ENCODE measurements around the gene PPP1R12A.

The PPP1R12A gene

DNA sequence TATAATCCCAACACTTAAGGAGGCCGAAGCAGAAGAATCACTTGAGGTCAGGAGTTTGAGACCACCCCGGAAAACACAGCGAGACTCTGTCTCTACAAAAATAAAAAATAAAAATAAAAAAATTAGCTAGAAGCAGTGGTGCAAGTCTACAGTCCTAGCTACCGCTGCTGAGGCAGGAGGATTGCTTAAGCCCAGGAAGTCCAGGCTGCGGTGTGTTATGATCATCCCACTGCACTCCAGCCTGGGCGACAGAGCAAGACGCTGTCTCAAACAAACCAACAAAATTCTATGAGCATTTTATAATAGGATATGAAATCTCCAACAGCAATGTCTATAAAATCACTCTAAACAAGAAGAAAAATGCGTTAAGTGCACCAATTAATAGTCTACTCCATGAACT lies 75.3 kb downstream of the PPP1R12A start:
- Mint-ChIP-seq H3K27ac (no peak overlapping the region), H3K36me3 (peaks cover 62% of the 10 kb centered on the region), H3K27me3 (no peaks in the 10 kb centered on the region), H3K9me3 (peaks cover 26% of the 10 kb centered on the region), H3K4me3 (no peak overlapping the region), H3K4me1 (peaks cover 5% of the 10 kb centered on the region)
- no peak for DNase-seq
- CTCF ChIA-PET, result no interaction called here

DNA sequence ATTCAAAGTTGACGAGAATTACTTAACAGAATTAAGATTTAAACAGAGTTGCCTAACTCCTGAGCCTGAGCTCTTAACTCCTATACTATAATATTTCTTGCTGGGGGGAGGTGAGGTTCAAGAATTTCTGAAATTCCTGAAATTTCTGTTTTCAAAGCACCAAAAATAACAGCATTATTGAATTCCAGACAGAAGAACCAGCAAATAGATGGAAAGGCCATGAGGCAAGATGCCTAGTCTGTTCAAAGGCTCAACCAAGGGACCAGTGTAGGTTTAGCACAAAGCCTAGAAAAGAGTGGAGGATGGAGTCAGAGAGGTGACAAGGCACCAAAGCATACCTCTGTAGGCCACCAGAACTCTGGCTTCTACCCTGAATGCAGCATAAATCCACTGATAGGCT lies 76.4 kb downstream of the PPP1R12A start:
- peaks cover 21% of the 10 kb centered on the region for H3K9me3 Mint-ChIP-seq
- H3K4me1 Mint-ChIP-seq, result no peaks in the 10 kb centered on the region
- CTCF ChIA-PET, result no interaction called here
- no peak overlapping the region for H3K4me3 Mint-ChIP-seq
- H3K27ac Mint-ChIP-seq, result no peak overlapping the region
- H3K27me3 Mint-ChIP-seq, result no peaks in the 10 kb centered on the region
- no peak for DNase-seq
- H3K36me3 Mint-ChIP-seq, result peaks cover 57% of the 10 kb centered on the region

GRCh38 chr12:79857675-79858074 lies 77.2 kb downstream of the PPP1R12A start:
- H3K36me3 Mint-ChIP-seq, result peaks cover 57% of the 10 kb centered on the region
- H3K27me3 Mint-ChIP-seq, result no peaks in the 10 kb centered on the region
- H3K4me3 Mint-ChIP-seq, result no peak overlapping the region
- no peak overlapping the region for H3K27ac Mint-ChIP-seq
- DNase-seq, result no peak
- no peaks in the 10 kb centered on the region for H3K4me1 Mint-ChIP-seq
- H3K9me3 Mint-ChIP-seq, result peaks cover 18% of the 10 kb centered on the region
- CTCF ChIA-PET, result no interaction called here

GRCh38 chr12:79850610-79851299 lies 84.1 kb downstream of the PPP1R12A start:
- H3K36me3 Mint-ChIP-seq, result peaks cover 42% of the 10 kb centered on the region
- DNase-seq, result no peak
- H3K4me3 Mint-ChIP-seq, result no peak overlapping the region
- no peaks in the 10 kb centered on the region for H3K27me3 Mint-ChIP-seq
- H3K4me1 Mint-ChIP-seq, result peaks cover 26% of the 10 kb centered on the region
- CTCF ChIA-PET, result no interaction called here
- no peak overlapping the region for H3K27ac Mint-ChIP-seq
- peaks cover 22% of the 10 kb centered on the region for H3K9me3 Mint-ChIP-seq

- DNase-seq, result peak; percentile 25
These were observed 86.6 kb downstream of the PPP1R12A start for GRCh38 chr12:79848339-79848738.

GRCh38 chr12:79847417-79847816 lies 87.5 kb downstream of the PPP1R12A start:
- CTCF ChIA-PET, result no interaction called here
- Mint-ChIP-seq H3K4me1 (peaks cover 32% of the 10 kb centered on the region), H3K36me3 (peaks cover 42% of the 10 kb centered on the region), H3K9me3 (peaks cover 11% of the 10 kb centered on the region), H3K27me3 (no peaks in the 10 kb centered on the region), H3K27ac (no peak overlapping the region), H3K4me3 (no peak overlapping the region)
- DNase-seq, result no peak

More at GRCh38 chr12:79848339-79848738, 86.6 kb downstream of the PPP1R12A start:
- CTCF ChIA-PET, result no interaction called here
- Mint-ChIP-seq H3K9me3 (peaks cover 16% of the 10 kb centered on the region), H3K4me3 (peak overlapping the region; percentile 24), H3K4me1 (peaks cover 28% of the 10 kb centered on the region), H3K27ac (peak overlapping the region; percentile 63), H3K36me3 (peaks cover 46% of the 10 kb centered on the region), H3K27me3 (no peaks in the 10 kb centered on the region)

DNA sequence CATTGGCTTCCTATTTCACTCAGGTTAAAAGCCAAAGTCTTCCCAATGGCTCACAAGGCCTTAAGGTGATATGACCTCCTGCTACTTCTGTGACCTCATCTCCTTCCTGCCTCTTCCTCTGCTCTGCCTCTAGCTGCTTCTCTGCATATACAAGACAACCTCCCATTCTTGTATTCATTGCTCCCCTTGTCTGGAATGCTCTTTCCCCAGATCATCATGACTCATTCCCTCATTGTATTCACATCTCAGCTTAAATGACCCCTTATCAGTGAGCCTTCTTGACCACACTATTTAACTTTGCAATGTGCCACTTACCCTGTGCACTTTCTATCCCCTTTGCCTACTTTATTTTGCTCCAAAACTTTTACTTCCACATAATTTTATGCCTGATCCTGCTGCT lies 90.2 kb downstream of the PPP1R12A start:
- no peaks in the 10 kb centered on the region for H3K27me3 Mint-ChIP-seq
- peaks cover 48% of the 10 kb centered on the region for H3K36me3 Mint-ChIP-seq
- no peak for DNase-seq
- H3K4me3 Mint-ChIP-seq, result no peak overlapping the region
- peaks cover 12% of the 10 kb centered on the region for H3K9me3 Mint-ChIP-seq
- H3K27ac Mint-ChIP-seq, result no peak overlapping the region
- CTCF ChIA-PET, result no interaction called here
- H3K4me1 Mint-ChIP-seq, result peaks cover 38% of the 10 kb centered on the region

DNA sequence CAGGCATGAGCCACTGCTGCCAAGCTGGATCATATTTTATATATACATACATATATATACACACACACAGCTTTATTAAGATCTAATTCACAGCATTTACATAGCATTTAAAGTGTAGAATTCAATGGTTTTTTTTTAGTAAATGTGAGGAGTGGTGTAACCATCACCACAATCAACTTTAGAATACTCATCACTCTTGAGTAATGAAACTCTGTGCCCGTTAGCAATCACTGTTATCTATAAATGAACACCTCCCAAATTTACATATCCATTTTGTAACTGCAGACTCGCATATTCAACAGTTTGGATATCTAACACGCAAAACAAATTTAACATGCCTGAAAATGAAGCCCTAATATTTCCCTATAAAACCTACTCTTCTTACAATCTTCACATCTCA lies 90.9 kb downstream of the PPP1R12A start:
- Mint-ChIP-seq H3K27me3 (no peaks in the 10 kb centered on the region), H3K36me3 (peaks cover 55% of the 10 kb centered on the region), H3K27ac (no peak overlapping the region), H3K4me3 (no peak overlapping the region), H3K9me3 (peaks cover 19% of the 10 kb centered on the region), H3K4me1 (peaks cover 32% of the 10 kb centered on the region)
- DNase-seq, result no peak
- CTCF ChIA-PET, result no interaction called here

GRCh38 chr12:79842630-79843029 lies 92.3 kb downstream of the PPP1R12A start:
- H3K27ac Mint-ChIP-seq, result no peak overlapping the region

DNA sequence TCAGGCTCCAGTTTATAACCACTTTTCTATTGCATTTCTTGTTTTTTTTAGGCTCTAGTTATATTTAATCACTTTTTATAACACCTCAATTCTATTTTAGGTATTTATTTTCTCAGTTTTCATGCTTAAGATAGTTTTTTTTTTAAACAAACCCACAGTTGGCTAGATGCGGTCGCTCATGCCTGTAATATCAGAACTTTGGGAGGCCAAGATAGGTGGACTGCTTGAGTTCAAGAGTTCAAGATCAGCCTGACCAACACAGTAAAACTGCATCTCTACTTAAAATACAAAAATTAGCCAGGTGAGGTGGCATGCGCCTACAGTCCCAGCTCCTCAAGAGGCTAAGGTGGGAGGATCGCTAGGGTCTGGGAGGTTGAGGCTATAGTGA lies 93.0 kb downstream of the PPP1R12A start:
- no peak for DNase-seq
- peaks cover 20% of the 10 kb centered on the region for H3K4me1 Mint-ChIP-seq
- H3K4me3 Mint-ChIP-seq, result no peak overlapping the region
- H3K27ac Mint-ChIP-seq, result no peak overlapping the region
- H3K9me3 Mint-ChIP-seq, result peaks cover 30% of the 10 kb centered on the region
- no peaks in the 10 kb centered on the region for H3K27me3 Mint-ChIP-seq
- H3K36me3 Mint-ChIP-seq, result peaks cover 64% of the 10 kb centered on the region
- CTCF ChIA-PET, result interaction anchor here (0.6 to 0.7 kb wide), 2 partner anchors 23 to 354 kb away, joined by 4 read pairs; no protein-coding TSS in a partner anchor

More at GRCh38 chr12:79842630-79843029, 92.3 kb downstream of the PPP1R12A start:
- Mint-ChIP-seq H3K36me3 (peaks cover 64% of the 10 kb centered on the region), H3K27me3 (no peaks in the 10 kb centered on the region), H3K4me1 (peaks cover 23% of the 10 kb centered on the region), H3K9me3 (peaks cover 28% of the 10 kb centered on the region), H3K4me3 (no peak overlapping the region)
- CTCF ChIA-PET, result interaction anchor here (0.6 kb wide), 1 partner anchor 23 kb away, joined by 4 read pairs; no protein-coding TSS in a partner anchor
- no peak for DNase-seq

DNA sequence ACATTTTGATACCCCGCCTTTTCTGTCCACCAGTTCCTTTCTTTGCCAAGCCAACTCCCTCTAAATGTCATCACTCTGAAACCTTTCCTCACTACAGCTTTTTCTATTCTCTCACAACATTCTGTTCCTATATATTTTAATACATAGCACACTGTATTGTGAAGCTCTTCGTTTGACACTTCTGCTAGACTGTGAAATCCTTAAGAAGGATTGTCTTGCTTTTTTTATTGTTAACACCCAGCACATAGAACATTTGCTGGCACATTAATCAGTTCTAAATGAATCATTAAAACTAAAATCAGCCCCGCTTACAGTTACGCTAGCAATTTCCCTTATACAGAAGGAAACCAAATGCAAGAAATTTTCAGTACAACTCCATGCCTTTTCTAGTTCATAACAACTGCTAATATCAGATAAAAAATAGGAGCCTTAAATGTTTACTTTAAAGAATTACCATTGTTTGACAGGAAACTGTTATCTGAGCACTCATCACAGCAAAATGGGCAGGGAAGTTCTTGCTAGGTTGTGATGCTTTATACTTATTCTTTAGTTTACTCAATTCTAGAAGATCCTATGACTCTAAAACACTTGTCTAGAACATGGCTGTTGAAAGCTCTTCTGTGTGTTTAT lies 93.5 kb downstream of the PPP1R12A start:
- H3K27me3 Mint-ChIP-seq, result no peaks in the 10 kb centered on the region
- CTCF ChIA-PET, result interaction anchor here (0.7 kb wide), 1 partner anchor 354 kb away, joined by 4 read pairs; no protein-coding TSS in a partner anchor
- H3K4me3 Mint-ChIP-seq, result no peak overlapping the region
- no peak overlapping the region for H3K27ac Mint-ChIP-seq
- no peak for DNase-seq
- peaks cover 64% of the 10 kb centered on the region for H3K36me3 Mint-ChIP-seq
- H3K9me3 Mint-ChIP-seq, result peaks cover 30% of the 10 kb centered on the region
- peaks cover 20% of the 10 kb centered on the region for H3K4me1 Mint-ChIP-seq

- peaks cover 63% of the 10 kb centered on the region for H3K36me3 Mint-ChIP-seq
- CTCF ChIA-PET, result no interaction called here
- no peak overlapping the region for H3K27ac Mint-ChIP-seq
These were observed 96.5 kb downstream of the PPP1R12A start for GRCh38 chr12:79838359-79838758.

GRCh38 chr12:79837575-79837974 lies 97.3 kb downstream of the PPP1R12A start:
- DNase-seq, result no peak
- H3K9me3 Mint-ChIP-seq, result peaks cover 30% of the 10 kb centered on the region
- H3K27ac Mint-ChIP-seq, result no peak overlapping the region
- CTCF ChIA-PET, result no interaction called here
- H3K36me3 Mint-ChIP-seq, result peaks cover 57% of the 10 kb centered on the region
- H3K4me3 Mint-ChIP-seq, result no peak overlapping the region
- H3K27me3 Mint-ChIP-seq, result no peaks in the 10 kb centered on the region
- H3K4me1 Mint-ChIP-seq, result peaks cover 20% of the 10 kb centered on the region

More at GRCh38 chr12:79838359-79838758, 96.5 kb downstream of the PPP1R12A start:
- Mint-ChIP-seq H3K4me1 (peaks cover 21% of the 10 kb centered on the region), H3K9me3 (peaks cover 30% of the 10 kb centered on the region), H3K27me3 (no peaks in the 10 kb centered on the region), H3K4me3 (no peak overlapping the region)
- no peak for DNase-seq

DNA sequence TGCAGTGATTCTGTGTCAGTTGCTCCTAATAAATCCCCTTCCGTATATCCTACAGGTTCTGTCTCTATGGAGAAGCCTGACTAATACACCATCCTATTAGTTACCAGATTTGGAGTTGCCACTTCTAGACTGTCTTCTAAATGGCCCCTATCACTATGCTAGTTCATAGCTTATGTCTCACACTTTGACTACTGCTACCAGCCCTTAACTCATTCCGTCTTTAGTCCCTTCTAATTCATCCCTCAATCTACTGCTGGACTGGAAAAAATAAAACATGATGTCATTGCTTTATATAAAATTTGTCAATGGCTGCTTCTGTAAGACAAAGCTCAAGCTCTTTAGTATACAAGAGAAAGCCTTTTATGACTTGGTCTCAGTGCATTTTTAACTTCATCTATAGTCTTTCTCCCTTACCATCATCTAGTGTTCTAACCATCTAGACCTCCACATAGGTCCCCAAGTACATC lies 99.5 kb downstream of the PPP1R12A start:
- no peak overlapping the region for H3K4me3 Mint-ChIP-seq
- peaks cover 16% of the 10 kb centered on the region for H3K4me1 Mint-ChIP-seq
- H3K27ac Mint-ChIP-seq, result no peak overlapping the region
- peaks cover 47% of the 10 kb centered on the region for H3K36me3 Mint-ChIP-seq
- H3K27me3 Mint-ChIP-seq, result no peaks in the 10 kb centered on the region
- H3K9me3 Mint-ChIP-seq, result peaks cover 24% of the 10 kb centered on the region
- DNase-seq, result no peak
- CTCF ChIA-PET, result no interaction called here

All from activated naive CD4-positive, alpha-beta T cell treated with anti-CD3 and anti-CD28 coated beads, Interleukin-2, amount 10 ng/mL, durations not matched to agents 7 days and 5 days (primary cell).